ENCODE results near the gene NTHL1.

DNA sequence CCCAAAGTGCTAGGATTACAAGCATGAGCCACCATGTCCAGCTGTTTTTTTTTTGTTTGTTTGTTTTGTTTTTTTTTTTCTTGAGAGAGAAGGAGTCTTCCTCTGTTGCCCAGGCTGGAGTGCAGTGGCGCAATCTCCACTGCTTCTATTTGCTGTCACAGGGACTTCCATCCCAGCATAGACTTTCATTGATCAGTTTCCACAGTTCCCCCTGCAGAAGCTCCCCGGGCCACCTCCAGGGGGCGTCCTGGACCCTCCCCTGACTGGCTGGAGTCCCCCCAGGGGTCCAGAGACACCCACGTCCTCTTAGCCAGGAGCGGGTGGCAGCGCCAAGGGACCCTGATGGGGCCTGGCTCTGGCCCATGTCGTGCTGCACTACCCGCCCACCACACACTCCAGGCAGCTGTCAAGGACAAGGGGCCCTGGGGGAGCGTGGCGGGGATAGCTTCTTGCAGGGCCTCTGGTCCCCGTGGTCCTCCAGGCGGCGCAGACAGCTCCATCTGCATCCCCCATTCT is 31.2 kb downstream of the NTHL1 start:
- TF ChIP-seq, protein P1, sequence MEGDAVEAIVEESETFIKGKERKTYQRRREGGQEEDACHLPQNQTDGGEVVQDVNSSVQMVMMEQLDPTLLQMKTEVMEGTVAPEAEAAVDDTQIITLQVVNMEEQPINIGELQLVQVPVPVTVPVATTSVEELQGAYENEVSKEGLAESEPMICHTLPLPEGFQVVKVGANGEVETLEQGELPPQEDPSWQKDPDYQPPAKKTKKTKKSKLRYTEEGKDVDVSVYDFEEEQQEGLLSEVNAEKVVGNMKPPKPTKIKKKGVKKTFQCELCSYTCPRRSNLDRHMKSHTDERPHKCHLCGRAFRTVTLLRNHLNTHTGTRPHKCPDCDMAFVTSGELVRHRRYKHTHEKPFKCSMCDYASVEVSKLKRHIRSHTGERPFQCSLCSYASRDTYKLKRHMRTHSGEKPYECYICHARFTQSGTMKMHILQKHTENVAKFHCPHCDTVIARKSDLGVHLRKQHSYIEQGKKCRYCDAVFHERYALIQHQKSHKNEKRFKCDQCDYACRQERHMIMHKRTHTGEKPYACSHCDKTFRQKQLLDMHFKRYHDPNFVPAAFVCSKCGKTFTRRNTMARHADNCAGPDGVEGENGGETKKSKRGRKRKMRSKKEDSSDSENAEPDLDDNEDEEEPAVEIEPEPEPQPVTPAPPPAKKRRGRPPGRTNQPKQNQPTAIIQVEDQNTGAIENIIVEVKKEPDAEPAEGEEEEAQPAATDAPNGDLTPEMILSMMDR (IDR thresholded peaks at IDR 0.05) = no peak
- TF ChIP-seq POLR2A (IDR thresholded peaks at IDR 0.05) = no peak
